Effector CD8-positive, alpha-beta T cell (primary cell): ENCODE measurements around the gene ATG4C.
"Not testable (repeated sequence)": the region's sequence is repeated elsewhere in the genome, so short reads cannot be mapped to it uniquely, and the experiment has no call there.

Experiments used
- DNase-seq: peaks from one replicate; lab custom pipeline; 2025; lab: John Stamatoyannopoulos, UW

Gene ATG4C

DNA sequence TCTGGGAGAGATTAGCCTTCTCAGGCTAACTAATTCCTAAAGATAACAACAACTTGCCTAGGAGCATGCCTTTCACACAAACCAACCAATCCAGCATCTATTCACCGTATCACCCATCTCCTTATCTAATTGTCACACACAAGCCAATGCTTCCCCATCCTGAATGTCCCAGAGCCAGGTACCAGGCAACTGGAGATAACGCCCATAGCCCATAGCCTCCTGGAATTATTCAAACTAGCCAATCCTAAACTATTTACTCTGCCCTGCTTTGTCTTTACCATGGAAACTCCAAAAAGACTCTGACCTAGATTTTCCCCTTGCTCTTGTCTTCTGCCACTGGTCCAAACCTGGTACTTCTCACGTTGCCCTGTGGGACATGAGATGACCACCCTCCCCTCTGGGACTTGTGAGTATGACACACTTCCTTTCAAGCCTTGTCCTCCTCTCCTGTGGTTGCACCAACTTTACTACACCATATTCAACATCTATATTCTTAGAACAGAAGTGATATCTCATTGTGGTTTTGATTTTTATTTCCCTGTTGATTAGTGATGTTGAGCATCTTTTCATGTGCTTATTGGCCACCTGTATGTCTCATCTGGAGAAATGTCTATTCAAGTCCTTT lies 8.8 kb upstream of the ATG4C start:
- DNase-seq: no peak

DNA sequence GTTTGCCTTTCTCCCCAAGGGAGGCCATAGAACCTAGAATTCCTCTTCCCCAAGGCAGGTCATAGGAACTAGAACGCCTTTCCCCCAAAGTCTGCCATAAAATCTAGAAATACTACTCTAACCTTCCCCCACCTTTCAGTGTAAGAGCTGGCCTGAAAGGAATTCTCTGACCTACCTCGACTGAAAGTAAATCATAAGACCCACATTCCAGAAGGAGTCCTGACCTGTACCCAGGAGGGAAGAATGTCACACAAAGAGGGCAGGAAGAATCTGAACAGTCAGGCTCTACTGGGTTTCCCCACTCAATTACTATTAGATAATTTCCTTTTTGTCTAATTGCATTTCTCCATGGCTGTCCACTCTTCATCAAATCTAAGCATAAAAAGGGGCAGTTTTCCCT lies 5.7 kb upstream of the ATG4C start:
- DNase-seq: no peak

DNA sequence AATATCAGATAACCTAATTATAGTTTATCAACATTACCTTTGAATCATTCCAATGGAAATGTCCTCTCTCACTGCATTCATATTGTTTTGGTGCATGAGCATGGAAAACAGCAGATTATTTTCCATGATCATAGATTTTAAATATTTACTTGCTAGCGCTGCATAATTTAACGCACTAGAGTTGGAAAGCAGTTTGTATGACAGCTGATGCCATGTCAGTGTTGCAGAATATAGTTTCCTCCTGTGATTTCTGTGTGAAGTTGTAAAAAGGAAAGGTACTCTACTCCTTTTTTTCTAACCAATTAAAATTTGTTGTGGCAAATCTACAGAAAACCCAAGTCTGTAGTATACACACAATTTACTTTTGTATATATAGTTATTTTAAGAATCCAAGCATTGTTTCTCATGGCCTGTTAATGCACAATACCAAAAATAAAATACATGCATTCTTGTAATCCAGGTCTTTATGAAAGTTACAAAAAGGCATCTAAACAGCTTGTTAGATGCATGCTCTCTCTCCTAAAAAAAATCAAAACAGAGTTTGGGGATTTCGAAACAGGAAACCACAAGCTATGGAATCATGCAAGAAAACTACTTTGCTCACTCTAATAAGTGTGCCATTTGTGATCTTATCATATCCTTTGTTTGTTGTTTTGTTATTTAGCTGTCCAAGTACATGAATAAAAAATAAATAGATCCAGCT lies 1.9 kb upstream of the ATG4C start:
- DNase-seq: no peak

- not testable (repeated sequence) for DNase-seq
Measured at GRCh38 chr1:62782544-62783212, 1.3 kb upstream of the ATG4C start.

DNA sequence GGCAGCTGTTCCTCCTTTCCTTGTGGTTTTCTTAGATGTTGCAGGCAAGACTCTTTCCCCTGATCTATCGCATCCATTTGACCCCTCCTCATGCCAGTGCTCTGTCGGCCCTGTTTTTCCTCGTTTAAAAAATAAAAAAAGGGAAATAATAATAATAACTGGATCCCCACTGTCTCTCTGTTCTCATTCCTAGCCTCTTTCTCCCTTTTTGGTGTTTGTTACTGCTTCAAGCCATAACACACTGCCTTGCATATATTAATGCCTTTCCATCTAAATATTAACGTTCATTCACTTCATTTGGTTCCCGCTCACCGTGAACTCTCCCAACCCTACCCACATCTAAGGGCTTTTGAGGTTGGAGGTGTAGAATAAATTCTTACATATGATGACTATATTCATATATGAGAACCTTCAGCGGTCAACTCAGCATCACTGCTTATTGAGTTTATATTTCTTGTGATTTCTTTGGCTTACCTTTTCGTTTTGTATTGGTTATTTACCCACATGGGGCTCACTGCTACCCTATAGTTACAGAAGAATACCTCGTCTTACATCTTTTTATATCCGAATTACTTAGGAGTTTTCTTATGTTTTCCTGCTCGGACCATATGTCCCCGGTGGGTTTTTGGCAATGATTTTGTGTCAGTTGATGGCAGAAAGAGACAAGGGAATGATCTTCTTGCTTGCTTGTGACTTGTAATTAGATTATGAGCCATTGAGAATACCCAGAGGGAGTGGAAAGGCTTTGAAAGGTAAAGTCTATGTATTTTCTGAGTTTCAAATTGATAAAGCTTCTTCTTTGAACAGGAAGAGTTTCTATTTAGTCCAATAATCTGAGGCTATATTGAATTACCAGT lies 805 bp downstream of the ATG4C start:
- DNase-seq: no peak

DNA sequence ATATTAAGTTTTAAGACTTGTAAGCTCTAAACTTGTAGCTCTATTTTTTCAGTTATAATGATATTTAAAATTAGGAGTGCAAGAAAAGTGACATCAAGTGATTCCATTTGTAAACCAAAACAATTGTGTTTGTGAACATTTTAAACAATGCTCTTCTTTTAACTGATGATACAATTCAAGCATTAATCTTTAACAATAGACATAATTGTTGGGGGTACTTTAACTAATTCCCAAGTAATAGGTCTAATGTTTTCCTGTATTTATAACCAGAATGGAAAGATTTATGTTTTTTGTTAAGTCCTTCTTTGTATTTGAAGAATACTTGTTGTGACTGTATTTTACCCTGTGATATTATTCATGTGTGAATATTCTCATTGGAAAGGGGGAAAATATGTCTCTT lies 6.8 kb downstream of the ATG4C start:
- DNase-seq: no peak

- DNase-seq: no peak
Measured at GRCh38 chr1:62794053-62794452, 10.1 kb downstream of the ATG4C start.

- DNase-seq: no peak
Measured at GRCh38 chr1:62796221-62796620, 12.3 kb downstream of the ATG4C start.

DNA sequence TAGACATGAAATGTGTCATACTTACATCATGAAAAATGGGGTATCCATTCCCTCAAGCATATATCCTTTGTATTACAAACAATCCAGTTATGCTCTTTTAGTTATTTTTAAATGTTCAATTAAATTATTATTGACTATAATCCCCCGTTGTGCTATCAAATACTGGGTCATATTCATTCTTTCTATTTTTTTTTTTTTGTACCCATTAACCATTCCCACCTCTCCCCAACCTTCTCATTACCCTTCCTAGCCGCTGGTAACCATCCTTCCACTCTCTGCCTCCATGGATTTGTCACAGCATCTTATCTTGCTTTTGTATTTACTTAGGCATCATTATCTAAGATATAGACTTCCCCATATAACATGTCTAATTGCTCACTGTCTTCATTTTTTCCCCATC lies 15.8 kb downstream of the ATG4C start:
- DNase-seq: no peak

DNA sequence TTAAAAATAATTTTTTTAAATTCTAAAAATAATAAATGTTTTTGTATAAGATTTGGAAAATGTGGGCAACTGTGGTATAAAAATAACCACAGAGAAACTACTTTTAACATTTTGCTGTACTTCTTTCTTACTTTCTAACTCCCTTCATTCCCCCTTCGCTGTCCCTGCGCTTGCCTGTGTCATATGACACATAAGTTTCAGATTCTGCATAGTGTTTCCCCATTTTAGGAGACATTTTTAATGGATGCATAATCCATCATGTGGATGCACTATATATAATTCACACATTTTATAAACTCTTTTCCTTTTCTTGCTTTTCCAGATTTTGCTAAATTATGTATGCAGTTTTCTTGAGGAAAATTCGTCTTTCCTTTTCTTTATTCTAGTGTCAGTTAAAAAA lies 16.3 kb downstream of the ATG4C start:
- no peak for DNase-seq

DNA sequence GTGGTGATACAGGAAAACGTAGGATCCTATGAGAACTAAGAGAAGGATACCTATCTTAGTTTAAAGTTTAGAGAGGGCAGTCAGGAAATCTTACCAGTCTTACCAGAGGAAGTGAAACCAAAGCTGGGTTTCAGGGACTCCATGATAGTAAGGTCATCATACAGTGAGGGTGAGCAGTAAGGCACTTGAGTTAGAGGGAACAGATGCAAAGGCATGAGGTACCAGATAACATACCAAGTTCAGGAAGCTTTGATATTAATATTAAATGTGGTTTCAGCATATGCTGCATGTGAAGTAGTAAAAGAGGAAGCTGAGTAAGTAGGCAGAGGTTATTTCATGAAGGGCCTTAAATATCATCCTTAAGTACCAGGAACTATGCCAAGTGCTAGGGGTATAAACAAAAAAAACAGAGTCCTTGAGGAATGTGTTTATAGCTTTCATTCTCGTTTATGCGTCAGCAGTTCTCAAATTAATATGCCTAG lies 16.9 kb downstream of the ATG4C start:
- no peak for DNase-seq

DNA sequence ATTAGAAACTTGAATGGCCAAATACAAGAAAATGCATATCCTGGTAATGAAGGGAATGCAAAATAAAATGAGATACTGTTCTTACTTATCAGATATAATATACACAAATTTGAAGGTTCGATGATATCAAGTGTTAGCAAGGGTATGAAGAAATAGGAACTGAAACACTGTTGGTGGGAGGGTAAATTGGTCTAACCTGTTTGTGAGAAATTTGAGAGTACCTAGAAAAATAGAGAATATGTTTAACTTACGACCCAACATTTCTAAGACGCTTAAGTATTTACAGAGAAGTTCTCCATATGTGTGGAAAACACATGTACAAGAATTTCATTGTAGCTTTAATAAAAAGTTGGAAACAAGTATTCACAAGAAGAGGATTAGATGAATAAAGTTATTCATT lies 25.9 kb downstream of the ATG4C start:
- no peak for DNase-seq

GRCh38 chr1:62810420-62811274 lies 26.7 kb downstream of the ATG4C start:
- DNase-seq: no peak

DNA sequence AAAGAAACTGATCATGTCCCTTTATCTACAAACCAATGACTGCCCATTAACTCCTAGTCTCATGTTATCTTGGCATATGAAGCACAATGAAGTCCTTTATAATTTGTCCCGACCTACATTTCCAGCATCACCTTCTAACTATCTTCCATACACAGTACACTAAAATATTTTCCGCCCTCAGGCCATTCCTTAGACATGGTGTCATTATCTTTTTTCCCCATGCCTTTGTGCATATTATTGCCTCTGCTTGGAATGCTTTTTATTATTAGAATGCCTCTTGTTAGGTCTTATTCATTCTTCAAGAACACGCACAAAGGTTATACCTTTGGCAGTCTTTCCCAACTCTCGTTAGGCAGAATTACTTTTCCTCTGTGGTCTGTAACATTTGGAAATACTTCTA lies 39.6 kb downstream of the ATG4C start:
- no peak for DNase-seq

GRCh38 chr1:62826901-62827300 lies 43.0 kb downstream of the ATG4C start:
- no peak for DNase-seq

DNA sequence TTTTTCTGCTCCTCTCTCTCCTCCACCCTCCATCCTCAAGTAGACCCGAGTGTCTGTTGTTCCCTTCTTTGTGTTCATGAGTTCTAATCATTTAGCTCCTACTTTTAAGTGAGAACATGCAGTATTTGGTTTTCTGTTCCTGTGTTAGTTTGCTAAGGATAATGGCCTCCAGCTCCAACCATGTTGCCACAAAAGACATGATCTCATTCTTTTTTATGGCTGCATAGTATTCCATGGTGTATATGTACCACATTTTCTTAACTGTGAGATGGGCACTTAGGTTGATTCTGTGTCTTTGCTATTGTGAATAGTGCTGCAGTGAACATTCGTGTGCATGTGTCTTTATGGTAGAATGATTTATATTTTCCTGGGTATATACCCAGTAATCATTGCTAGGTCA lies 43.9 kb downstream of the ATG4C start:
- not testable (repeated sequence) for DNase-seq

DNA sequence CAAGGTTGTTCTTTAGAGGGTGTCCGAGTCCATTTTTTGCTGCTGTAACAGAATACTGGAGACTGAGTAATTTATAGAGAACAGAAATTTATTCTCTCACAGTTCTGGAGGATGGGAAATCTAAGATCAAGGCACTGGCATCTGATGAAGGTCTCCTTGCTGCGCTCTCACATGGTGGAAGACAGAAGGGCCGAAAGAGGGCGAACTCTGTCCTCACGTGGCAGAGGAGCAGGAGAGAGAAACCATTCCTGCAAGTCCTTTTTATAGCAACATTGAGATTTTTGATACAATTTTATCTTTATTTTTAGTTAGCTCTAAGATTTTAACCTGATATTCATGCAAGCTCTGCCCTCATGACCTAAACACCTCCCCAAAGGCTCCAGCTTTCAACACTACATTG lies 48.3 kb downstream of the ATG4C start:
- no peak for DNase-seq

DNA sequence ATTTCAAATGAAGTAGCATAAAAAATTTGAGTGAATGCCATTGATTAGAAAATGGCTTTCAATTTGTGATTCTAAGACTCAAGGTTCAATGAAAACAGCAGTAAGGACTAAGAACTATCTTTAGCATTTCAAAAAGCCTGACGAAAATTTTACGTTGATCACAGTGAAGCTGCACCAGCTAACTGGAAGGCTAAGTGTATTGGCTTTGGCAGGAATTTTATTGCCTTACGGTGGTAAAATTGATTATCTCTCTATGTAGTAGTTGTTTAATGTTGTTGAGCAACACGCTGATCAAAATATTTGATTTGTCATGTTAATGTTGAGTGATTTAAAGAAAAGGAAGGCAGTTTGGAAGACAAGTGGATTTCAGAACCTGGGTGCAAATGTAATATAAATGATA lies 49.6 kb downstream of the ATG4C start:
- no peak for DNase-seq

DNA sequence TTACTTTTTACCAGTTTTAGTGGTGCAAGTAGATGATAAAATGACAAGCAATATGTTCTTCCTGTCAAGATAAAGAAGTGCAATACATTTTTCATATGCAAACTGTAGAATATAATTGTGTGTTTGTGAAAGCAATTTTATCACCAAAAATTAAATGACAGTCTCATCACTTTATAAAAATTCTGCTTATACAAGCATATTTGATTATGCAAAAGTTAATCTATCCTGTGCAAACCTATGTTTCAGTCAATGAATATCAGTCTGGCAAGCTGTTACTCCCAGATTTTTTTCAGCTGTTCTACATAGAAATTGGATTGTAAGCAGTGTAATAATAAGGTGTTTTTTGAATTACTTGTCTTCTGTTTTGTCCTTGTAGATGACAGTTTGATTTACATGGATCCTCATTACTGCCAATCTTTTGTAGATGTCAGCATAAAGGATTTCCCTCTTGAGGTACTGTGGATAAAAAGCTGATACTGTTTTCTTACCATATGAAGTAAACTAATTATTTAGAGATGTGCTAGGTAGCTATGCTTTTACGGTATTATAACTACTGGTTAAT lies 50.5 kb downstream of the ATG4C start:
- DNase-seq: no peak

GRCh38 chr1:62836856-62837540 lies 53.1 kb downstream of the ATG4C start:
- no peak for DNase-seq
